Astrocyte (in vitro differentiated cells and primary cell): ENCODE measurements around the gene SOX13. TPM values are rescaled to one million over a fixed set of nuclear protein-coding genes. Genes with fewer than 3 reads are reported as not detected.

Experiments used
- DNase-seq: peaks from one replicate; pipeline ENCODE4 v3.0.0-alpha.2; 2010; ENCODE audit warnings: low read depth
- FAIRE-seq: peaks from 2 replicates; lab custom pipeline; 2011; peaks lifted over from hg19 to GRCh38; lab: Jason Lieb, UNC
- H2AFZ ChIP-seq: 2 replicates; pipeline ENCODE4 v1.6.0; 2012; ENCODE audit warnings: low read depth, low read length, inconsistent platforms
- H3K27ac ChIP-seq: 2 replicates; pipeline ENCODE4 v1.5.1; 2011; ENCODE audit warnings: low read depth, low read length, inconsistent platforms
- H3K27me3 ChIP-seq: 2 replicates; pipeline ENCODE4 v1.6.0; 2011; ENCODE audit warnings: low read length, inconsistent platforms; ENCODE audit not compliant: insufficient read depth
- H3K36me3 ChIP-seq: 2 replicates; pipeline ENCODE4 v1.5.1; 2011; ENCODE audit warnings: low read length, inconsistent platforms; ENCODE audit not compliant: insufficient read depth
- H3K4me1 ChIP-seq: 2 replicates; pipeline ENCODE4 v1.5.1; 2011; ENCODE audit warnings: low read length, inconsistent platforms; ENCODE audit not compliant: insufficient read depth
- H3K4me2 ChIP-seq: 2 replicates; pipeline ENCODE4 v1.6.0; 2012; ENCODE audit warnings: low read length, inconsistent platforms
- H3K4me3 ChIP-seq: 2 replicates; pipeline ENCODE4 v1.5.1; 2011; ENCODE audit warnings: low read depth, mild to moderate bottlenecking, low read length, inconsistent platforms; ENCODE audit not compliant: insufficient read depth
- H3K79me2 ChIP-seq: 2 replicates; pipeline ENCODE4 v1.6.0; 2012; ENCODE audit warnings: mild to moderate bottlenecking, low read length, inconsistent platforms; ENCODE audit not compliant: insufficient read depth
- H3K9ac ChIP-seq: 2 replicates; pipeline ENCODE4 v1.6.0; 2012; ENCODE audit warnings: mild to moderate bottlenecking, low read length, inconsistent platforms
- H3K9me3 ChIP-seq: 2 replicates; pipeline ENCODE4 v1.5.1; 2012; ENCODE audit warnings: low read depth, mild to moderate bottlenecking, low read length, inconsistent platforms; ENCODE audit not compliant: insufficient read depth
- H4K20me1 ChIP-seq: 2 replicates; pipeline ENCODE4 v1.6.0; 2012; ENCODE audit warnings: low read length, inconsistent platforms; ENCODE audit not compliant: insufficient read depth
- H3K27ac Mint-ChIP-seq: one replicate; pipeline ENCODE4 v1.8.0; 2021; ENCODE audit warnings: mild to moderate bottlenecking, mixed read lengths; ENCODE audit not compliant: unreplicated experiment
- H3K27me3 Mint-ChIP-seq: one replicate; pipeline ENCODE4 v1.8.0; 2021; ENCODE audit warnings: low read depth, mixed read lengths; ENCODE audit not compliant: unreplicated experiment
- H3K36me3 Mint-ChIP-seq: one replicate; pipeline ENCODE4 v1.8.0; 2021; ENCODE audit warnings: low read depth, mixed read lengths; ENCODE audit not compliant: unreplicated experiment
- H3K4me1 Mint-ChIP-seq: one replicate; pipeline ENCODE4 v1.8.0; 2021; ENCODE audit warnings: low read depth, mixed read lengths; ENCODE audit not compliant: unreplicated experiment
- H3K4me3 Mint-ChIP-seq: one replicate; pipeline ENCODE4 v1.8.0; 2021; ENCODE audit warnings: mild to moderate bottlenecking, moderate library complexity, mixed read lengths; ENCODE audit not compliant: unreplicated experiment
- H3K9me3 Mint-ChIP-seq: one replicate; pipeline ENCODE4 v1.8.0; 2021; ENCODE audit warnings: mild to moderate bottlenecking, mixed read lengths; ENCODE audit not compliant: unreplicated experiment
- CTCF ChIP-seq: IDR thresholded peaks from 2 replicates; pipeline ENCODE4 v1.5.1; 2011; ENCODE audit warnings: low read depth, mild to moderate bottlenecking, inconsistent platforms, low read length, moderate library complexity; ENCODE audit not compliant: insufficient read depth
- EZH2 ChIP-seq: IDR thresholded peaks from 2 replicates; pipeline ENCODE4 v1.6.1; 2012; ENCODE audit warnings: mild to moderate bottlenecking, low read length, inconsistent platforms; ENCODE audit not compliant: insufficient read depth
- total RNA-seq: library from RNA; stranded (reverse); gene quantifications from 2 replicates; pipeline ENCODE4 v1.2.1, GENCODE V29; 2021

SOX13 gene
- total RNA-seq, 1 donor from 2014 or later = 12.4 TPM

GRCh38 chr1:204067935-204068334, 5.0 kb upstream of the SOX13 start:
- no peak overlapping the region for H3K4me2 ChIP-seq
- Mint-ChIP-seq H3K27me3 (peaks cover 8% of the 10 kb centered on the region), H3K36me3 (no peaks in the 10 kb centered on the region), H3K4me1 (peaks cover 6% of the 10 kb centered on the region), H3K4me3 (no peak overlapping the region), H3K27ac (no peak overlapping the region), H3K9me3 (peaks cover 12% of the 10 kb centered on the region)
- H3K79me2 ChIP-seq = no peaks in the 10 kb centered on the region
- H2AFZ ChIP-seq = no peak overlapping the region
- DNase-seq (no peak), FAIRE-seq (no peak)
- no peak overlapping the region for H3K27ac ChIP-seq
- no peaks in the 10 kb centered on the region for H3K9me3 ChIP-seq
- peaks cover 4% of the 10 kb centered on the region for H3K27me3 ChIP-seq
- H4K20me1 ChIP-seq = no peaks in the 10 kb centered on the region
- TF ChIP-seq CTCF = no peak
- no peak for TF ChIP-seq EZH2
- no peak overlapping the region for H3K9ac ChIP-seq
- H3K36me3 ChIP-seq = no peaks in the 10 kb centered on the region
- H3K4me1 ChIP-seq = no peaks in the 10 kb centered on the region
- H3K4me3 ChIP-seq = no peak overlapping the region

- DNase-seq = no peak
- Histone ChIP-seq H3K4me1 (no peaks in the 10 kb centered on the region), H3K9me3 (no peaks in the 10 kb centered on the region), H3K36me3 (no peaks in the 10 kb centered on the region), H3K27ac (no peak overlapping the region), H3K9ac (no peak overlapping the region), H3K4me2 (no peak overlapping the region), H4K20me1 (no peaks in the 10 kb centered on the region), H3K27me3 (peaks cover 4% of the 10 kb centered on the region), H3K4me3 (no peak overlapping the region), H2AFZ (no peak overlapping the region), H3K79me2 (no peaks in the 10 kb centered on the region)
- FAIRE-seq = no peak
- Mint-ChIP-seq H3K27ac (no peak overlapping the region), H3K9me3 (peaks cover 12% of the 10 kb centered on the region), H3K4me1 (peaks cover 6% of the 10 kb centered on the region), H3K4me3 (no peak overlapping the region), H3K36me3 (no peaks in the 10 kb centered on the region), H3K27me3 (peaks cover 8% of the 10 kb centered on the region)
- TF ChIP-seq CTCF (no peak), EZH2 (no peak)
Measured at GRCh38 chr1:204069887-204070286, 3.0 kb upstream of the SOX13 start.

GRCh38 chr1:204070895-204071294, 2.0 kb upstream of the SOX13 start:
- no peak overlapping the region for H3K27ac Mint-ChIP-seq
- H3K36me3 Mint-ChIP-seq = no peaks in the 10 kb centered on the region
- no peak for FAIRE-seq
- peaks cover 5% of the 10 kb centered on the region for H3K4me1 Mint-ChIP-seq
- peaks cover 6% of the 10 kb centered on the region for H3K79me2 ChIP-seq
- no peak overlapping the region for H2AFZ ChIP-seq
- no peaks in the 10 kb centered on the region for H3K36me3 ChIP-seq
- peaks cover 4% of the 10 kb centered on the region for H3K27me3 ChIP-seq
- DNase-seq = no peak
- peaks cover 8% of the 10 kb centered on the region for H3K27me3 Mint-ChIP-seq
- H3K4me1 ChIP-seq = no peaks in the 10 kb centered on the region
- H3K9me3 Mint-ChIP-seq = peaks cover 12% of the 10 kb centered on the region
- H3K4me3 Mint-ChIP-seq = peak overlapping the region; percentile 82
- H3K9me3 ChIP-seq = no peaks in the 10 kb centered on the region
- H3K27ac ChIP-seq = no peak overlapping the region
- no peak overlapping the region for H3K4me2 ChIP-seq
- no peak overlapping the region for H3K9ac ChIP-seq
- H3K4me3 ChIP-seq = no peak overlapping the region
- no peaks in the 10 kb centered on the region for H4K20me1 ChIP-seq
- no peak for TF ChIP-seq CTCF
- no peak for TF ChIP-seq EZH2
